ENCODE measurements around the gene YBX1. TPM values are rescaled to one million over a fixed set of nuclear protein-coding genes. Genes with fewer than 3 reads are reported as not detected.

Gene YBX1
- total RNA-seq: 100 to 1,000 TPM; 309 to 564 (median 516) TPM

DNA sequence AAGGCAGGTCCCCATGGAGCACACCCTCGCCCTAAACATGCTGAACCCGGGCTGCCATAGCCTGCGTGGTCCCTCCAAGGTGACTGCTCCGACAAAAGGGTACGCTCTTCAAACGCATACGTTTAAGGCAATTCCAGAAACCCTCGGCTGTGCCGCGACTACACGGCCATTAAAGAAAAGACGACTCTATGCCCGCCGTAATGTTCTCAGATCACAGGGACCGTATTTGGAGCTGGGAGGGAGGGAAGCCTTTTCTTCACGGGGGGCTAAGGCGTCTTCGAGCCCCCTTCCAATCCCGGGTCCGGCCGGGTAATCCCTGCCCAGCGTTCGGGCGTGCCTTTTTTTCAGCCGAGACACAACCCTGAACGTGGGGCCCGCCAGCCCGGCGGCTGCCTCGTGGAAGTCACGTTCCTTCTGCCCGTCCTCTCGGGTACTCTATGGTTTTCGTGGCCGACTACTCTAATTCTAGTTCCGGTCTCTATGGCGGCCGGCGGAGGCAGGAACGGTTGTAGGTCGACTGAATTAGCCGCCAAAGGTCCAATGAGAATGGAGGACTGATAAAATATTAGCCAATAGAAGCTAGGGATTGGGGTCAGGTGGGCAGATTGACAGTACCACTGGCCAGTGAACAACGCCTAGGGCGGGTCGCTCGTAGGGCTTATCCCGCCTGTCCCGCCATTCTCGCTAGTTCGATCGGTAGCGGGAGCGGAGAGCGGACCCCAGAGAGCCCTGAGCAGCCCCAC lies at the start of gene YBX1:
Gene YBX1 (plus strand): TSS at position 678 of the 743 bp plus-strand sequence. CDS start 148 bp downstream, outside the sequence.
- Histone ChIP-seq H3K4me3 (peak within 1 kb of the TSS; percentile 75 to 100 (median 95)), H3K27ac (peak within 1 kb of the TSS; percentile 93 to 99 (median 94)), H3K27me3 (no peaks in the 10 kb centered on the region), H3K36me3 (peaks cover 0 to 11% (median 0%) of the 10 kb centered on the region in 4 donors), H3K9me3 (no peaks in the 10 kb centered on the region), H3K4me1 (peaks cover 47 to 57% (median 49%) of the 10 kb centered on the region in 4 donors)
- DNase-seq (peak; percentile 93 to 97), ATAC-seq (ENCODE audit: low FRiP score in 2 of 2) (peak; percentile 97 to 99)
- 0 to 1% methylated on average over 34 to 54 of the region's 54 CpGs for WGBS, 2 donors
- TF ChIP-seq POLR2A (IDR thresholded peaks at IDR 0.05) (peak in 3 of 4 donors; percentile 70 to 91 (median 81)), POLR2AphosphoS5 (IDR thresholded peaks at IDR 0.05) (peak; percentile 62 to 88), EP300 (IDR thresholded peaks at IDR 0.05) (no peak)
- TF ChIP-seq, protein P1, sequence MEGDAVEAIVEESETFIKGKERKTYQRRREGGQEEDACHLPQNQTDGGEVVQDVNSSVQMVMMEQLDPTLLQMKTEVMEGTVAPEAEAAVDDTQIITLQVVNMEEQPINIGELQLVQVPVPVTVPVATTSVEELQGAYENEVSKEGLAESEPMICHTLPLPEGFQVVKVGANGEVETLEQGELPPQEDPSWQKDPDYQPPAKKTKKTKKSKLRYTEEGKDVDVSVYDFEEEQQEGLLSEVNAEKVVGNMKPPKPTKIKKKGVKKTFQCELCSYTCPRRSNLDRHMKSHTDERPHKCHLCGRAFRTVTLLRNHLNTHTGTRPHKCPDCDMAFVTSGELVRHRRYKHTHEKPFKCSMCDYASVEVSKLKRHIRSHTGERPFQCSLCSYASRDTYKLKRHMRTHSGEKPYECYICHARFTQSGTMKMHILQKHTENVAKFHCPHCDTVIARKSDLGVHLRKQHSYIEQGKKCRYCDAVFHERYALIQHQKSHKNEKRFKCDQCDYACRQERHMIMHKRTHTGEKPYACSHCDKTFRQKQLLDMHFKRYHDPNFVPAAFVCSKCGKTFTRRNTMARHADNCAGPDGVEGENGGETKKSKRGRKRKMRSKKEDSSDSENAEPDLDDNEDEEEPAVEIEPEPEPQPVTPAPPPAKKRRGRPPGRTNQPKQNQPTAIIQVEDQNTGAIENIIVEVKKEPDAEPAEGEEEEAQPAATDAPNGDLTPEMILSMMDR (IDR thresholded peaks at IDR 0.05): no peak

DNA sequence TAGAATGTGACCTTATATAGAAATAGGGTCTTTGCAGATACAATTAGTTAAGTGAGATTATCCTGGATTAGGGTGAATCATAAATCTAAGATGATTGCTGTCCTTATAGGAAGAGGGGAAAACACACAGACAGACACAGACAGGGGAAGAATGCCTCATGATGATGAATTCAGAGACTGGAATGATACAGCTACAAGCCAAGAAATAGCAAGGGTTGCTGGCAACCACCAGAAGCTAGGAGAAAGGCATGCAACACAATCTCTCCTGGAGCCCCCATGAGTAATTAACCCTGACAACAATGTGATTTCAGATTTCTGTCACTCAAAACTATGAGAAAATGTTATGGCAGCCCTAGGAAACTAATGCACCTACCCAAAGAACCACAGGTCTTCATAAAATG lies 43.1 kb upstream of the YBX1 start:
- H3K27ac ChIP-seq: no peak overlapping the region
- H3K9me3 ChIP-seq: no peaks in the 10 kb centered on the region
- H3K27me3 ChIP-seq: no peaks in the 10 kb centered on the region
- no peak overlapping the region for H3K4me3 ChIP-seq
- no peak for TF ChIP-seq POLR2A (IDR thresholded peaks at IDR 0.05)
- TF ChIP-seq EP300 (IDR thresholded peaks at IDR 0.05): no peak
- no peak for DNase-seq
- no peaks in the 10 kb centered on the region for H3K4me1 ChIP-seq
- H3K36me3 ChIP-seq: no peaks in the 10 kb centered on the region
- ATAC-seq (ENCODE audit: low FRiP score in 2 of 2): no peak

DNA sequence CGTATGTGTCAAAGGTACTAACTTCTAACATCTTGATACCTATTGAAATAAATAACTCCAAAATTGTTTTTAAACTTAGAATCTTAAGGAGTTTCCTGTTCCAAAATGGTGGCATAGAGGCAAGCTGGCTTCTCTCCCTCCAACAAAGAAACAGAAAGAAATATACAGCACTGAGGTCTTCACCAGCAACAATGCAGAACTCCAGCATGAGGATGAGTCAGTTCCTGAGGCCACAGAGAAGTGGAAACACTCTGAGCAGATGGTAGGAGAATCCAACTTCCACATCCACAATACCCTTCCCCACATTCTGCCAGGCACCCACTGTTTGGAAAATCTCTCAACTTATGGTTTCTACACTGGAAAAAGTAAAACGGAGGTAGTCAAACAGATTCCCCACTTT lies 36.2 kb upstream of the YBX1 start:
- H3K9me3 ChIP-seq: no peaks in the 10 kb centered on the region
- ATAC-seq (ENCODE audit: low FRiP score in 2 of 2) (no peak), DNase-seq (no peak)
- WGBS, 2 donors: 88% methylated on average over 2 of the region's 2 CpGs
- TF ChIP-seq, protein P1 (IDR thresholded peaks at IDR 0.05): no peak
- no peak for TF ChIP-seq POLR2A (IDR thresholded peaks at IDR 0.05)
- no peak for TF ChIP-seq EP300 (IDR thresholded peaks at IDR 0.05)
- no peak for TF ChIP-seq POLR2AphosphoS5 (IDR thresholded peaks at IDR 0.05)
- H3K27me3 ChIP-seq: no peaks in the 10 kb centered on the region
- H3K4me1 ChIP-seq: no peaks in the 10 kb centered on the region
- H3K27ac ChIP-seq: no peak overlapping the region
- no peak overlapping the region for H3K4me3 ChIP-seq
- H3K36me3 ChIP-seq: no peaks in the 10 kb centered on the region

DNA sequence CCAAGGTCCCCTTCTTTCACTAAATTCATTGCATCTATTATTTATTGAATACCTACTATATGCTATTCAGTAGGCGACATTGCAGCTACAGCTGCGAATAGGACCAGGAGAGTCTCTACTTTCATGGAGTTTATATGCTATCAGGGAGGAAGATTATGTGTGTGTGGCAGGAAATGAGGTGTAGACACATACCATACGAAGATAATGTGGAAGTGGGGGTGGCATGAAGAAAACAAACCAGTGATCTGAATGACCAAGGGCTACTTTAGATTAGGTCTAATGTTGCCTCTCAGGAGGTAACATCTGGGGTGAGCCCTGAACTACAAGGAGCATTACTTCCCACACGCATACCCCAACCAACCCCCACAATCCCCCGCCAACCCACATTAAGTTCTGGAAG lies 25.0 kb upstream of the YBX1 start:
- H3K36me3 ChIP-seq: peaks cover 2 to 20% (median 9%) of the 10 kb centered on the region in 4 donors
- no peaks in the 10 kb centered on the region for H3K27me3 ChIP-seq
- TF ChIP-seq POLR2A (IDR thresholded peaks at IDR 0.05) (no peak), EP300 (IDR thresholded peaks at IDR 0.05) (no peak), POLR2AphosphoS5 (IDR thresholded peaks at IDR 0.05) (no peak)
- TF ChIP-seq, protein P1 (IDR thresholded peaks at IDR 0.05): no peak
- ATAC-seq (ENCODE audit: low FRiP score in 2 of 2) (no peak), DNase-seq (no peak)
- H3K4me1 ChIP-seq: peaks cover 12 to 17% (median 15%) of the 10 kb centered on the region in 4 donors
- WGBS, 2 donors: 68 to 81% methylated on average over 5 of the region's 5 CpGs
- peak overlapping the region in 1 of 4 donors; percentile 79 for H3K4me3 ChIP-seq
- no peaks in the 10 kb centered on the region for H3K9me3 ChIP-seq
- H3K27ac ChIP-seq: peak overlapping the region; percentile 69 to 83 (median 79)

DNA sequence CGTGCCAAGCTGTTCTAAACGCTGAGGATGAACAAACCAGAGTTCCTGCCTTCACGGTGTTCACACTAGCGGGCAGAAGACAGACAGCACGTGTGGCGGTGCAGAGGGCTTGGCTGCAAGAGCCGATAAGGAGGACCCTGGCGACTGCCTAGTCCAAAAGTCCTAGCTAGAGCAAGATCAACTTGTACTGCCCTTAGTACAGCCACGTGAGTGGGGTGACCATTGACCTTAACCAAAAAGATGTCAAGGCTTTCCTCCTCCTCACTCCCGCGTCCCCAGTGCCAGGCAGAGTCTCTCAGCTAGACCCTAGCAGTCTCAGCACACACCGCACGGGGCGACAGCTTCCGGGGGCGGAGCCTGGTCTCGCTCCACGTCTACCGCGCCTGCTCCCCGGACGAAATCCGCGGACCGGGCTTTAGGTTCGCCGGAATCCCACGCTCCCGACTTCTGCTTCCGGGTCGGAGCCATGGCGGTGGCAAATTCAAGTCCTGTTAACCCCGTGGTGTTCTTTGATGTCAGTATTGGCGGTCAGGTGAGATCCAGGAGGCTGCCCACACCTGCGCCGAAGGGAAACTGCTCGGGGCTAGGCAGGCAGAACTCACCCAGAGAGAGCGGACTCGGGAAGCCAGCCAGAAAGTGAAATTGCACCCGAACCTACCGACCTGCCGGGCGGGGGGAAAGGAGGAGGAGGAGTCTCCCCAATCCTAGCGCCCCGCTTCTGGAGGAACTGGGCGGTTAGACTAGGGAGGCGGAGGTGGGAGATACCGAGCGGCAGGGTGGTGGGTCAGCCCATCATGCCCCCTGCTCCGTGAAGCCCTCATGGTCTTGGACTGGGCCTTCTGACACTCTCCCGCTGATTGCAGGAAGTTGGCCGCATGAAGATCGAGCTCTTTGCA lies 24.0 kb upstream of the YBX1 start, which contains the start of gene PPIH:
Gene PPIH (plus strand): TSS at position 443 of the 896 bp plus-strand sequence. CDS start 24 bp downstream, at position 467.
- 0% methylated on average over 17 to 48 of the region's 53 CpGs for WGBS, 2 donors
- TF ChIP-seq POLR2A (IDR thresholded peaks at IDR 0.05): peak in 1 of 4 donors; percentile 66
- TF ChIP-seq EP300 (IDR thresholded peaks at IDR 0.05): no peak
- TF ChIP-seq, protein P1 (IDR thresholded peaks at IDR 0.05): peak in 5 of 6 experiments; percentile 27 to 76 (median 64)
- TF ChIP-seq POLR2AphosphoS5 (IDR thresholded peaks at IDR 0.05): peak; percentile 72 to 74
- DNase-seq: peak; percentile 96 to 97
- ATAC-seq (ENCODE audit: low FRiP score in 2 of 2): peak; percentile 99 to 100
- Histone ChIP-seq H3K9me3 (no peaks in the 10 kb centered on the region), H3K4me3 (peak within 1 kb of the TSS; percentile 74 to 84 (median 78)), H3K27me3 (no peaks in the 10 kb centered on the region), H3K4me1 (peaks cover 12 to 17% (median 15%) of the 10 kb centered on the region in 4 donors), H3K36me3 (peaks cover 2 to 29% (median 11%) of the 10 kb centered on the region in 4 donors), H3K27ac (peak within 1 kb of the TSS; percentile 69 to 83 (median 79))

Measured in upper lobe of left lung (tissue), 6 donors.